Activated CD4-positive, alpha-beta memory T cell treated with anti-CD3 and anti-CD28 coated beads for 36 hours (primary cell): ENCODE data around the gene C9orf57. TPM values are rescaled to one million over a fixed set of nuclear protein-coding genes. Genes with fewer than 3 reads are reported as not detected.
"Not testable (repeated sequence)": the region's sequence is repeated elsewhere in the genome, so short reads cannot be mapped to it uniquely, and the experiment has no call there.

Experiments
- CTCF ChIA-PET: fragments of 350-600 bp; sonication (Branson Sonifier 250); formaldehyde crosslinking; loops from one replicate; lab custom pipeline; 2021; ENCODE audit warnings: antibody characterized with exemption, inconsistent platforms; lab: Charles Lee
- POLR2A ChIA-PET: fragments of 350-600 bp; sonication (Branson Sonifier 250); formaldehyde crosslinking; loops from one replicate; lab custom pipeline; 2021; ENCODE audit warnings: antibody characterized with exemption; lab: Charles Lee
- DNase-seq: peaks from one replicate; pipeline ENCODE4 v3.0.0-alpha.2; 2020
- H3K27ac Mint-ChIP-seq: one replicate; pipeline ENCODE4 v1.8.0; 2021; ENCODE audit warnings: mixed read lengths
- H3K27me3 Mint-ChIP-seq: one replicate; pipeline ENCODE4 v1.8.0; 2021; ENCODE audit warnings: mixed read lengths
- H3K36me3 Mint-ChIP-seq: one replicate; pipeline ENCODE4 v1.8.0; 2021; ENCODE audit warnings: mixed read lengths
- H3K4me1 Mint-ChIP-seq: one replicate; pipeline ENCODE4 v1.8.0; 2021; ENCODE audit warnings: low read depth, mixed read lengths
- H3K4me3 Mint-ChIP-seq: one replicate; pipeline ENCODE4 v1.8.0; 2021; ENCODE audit warnings: mild to moderate bottlenecking, mixed read lengths
- H3K9me3 Mint-ChIP-seq: one replicate; pipeline ENCODE4 v1.8.0; 2021; ENCODE audit warnings: mixed read lengths
- intact Hi-C: fragments of 100-400 bp; cut with micrococcal nuclease; formaldehyde crosslinking; loops from one replicate; pipeline ENCODE4 v1.15.1; 2023
- total RNA-seq, 2 experiments: library from RNA; stranded (reverse); gene quantifications; one replicate each; pipeline ENCODE4 v1.2.3, GENCODE V29; 2021

Gene C9orf57
- total RNA-seq, result not detected

DNA sequence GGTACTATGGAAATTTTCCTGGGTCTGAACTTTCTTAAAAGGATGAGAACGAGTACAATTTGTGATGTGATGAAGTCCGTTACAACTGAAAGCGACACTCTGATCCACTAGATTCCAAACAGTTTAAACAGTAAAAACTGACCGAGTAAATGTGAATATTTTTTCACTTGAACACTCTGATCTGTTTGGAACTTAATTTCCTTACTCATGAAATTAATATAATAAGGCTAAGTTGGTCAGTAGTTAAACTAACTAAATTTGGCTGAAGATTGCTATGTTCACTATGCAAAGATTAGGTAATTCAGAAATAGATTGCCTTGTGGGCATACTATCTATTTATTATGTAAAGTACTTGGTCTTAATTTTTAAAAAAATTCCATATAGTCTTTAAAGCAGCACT is at the start of gene C9orf57:
Gene C9orf57 (minus strand): TSS at position 101 of the 400 bp plus-strand sequence. CDS start 1,282 bp downstream, outside the sequence.
- H3K27me3 Mint-ChIP-seq, result peaks cover 7% of the 10 kb centered on the region
- H3K4me3 Mint-ChIP-seq, result no peak within 1 kb of the TSS
- no peaks in the 10 kb centered on the region for H3K4me1 Mint-ChIP-seq
- intact Hi-C loops, result no loop called here
- CTCF ChIA-PET, result no interaction called here
- POLR2A ChIA-PET, result no interaction called here
- H3K9me3 Mint-ChIP-seq, result no peaks in the 10 kb centered on the region
- no peak within 1 kb of the TSS for H3K27ac Mint-ChIP-seq
- no peaks in the 10 kb centered on the region for H3K36me3 Mint-ChIP-seq
- DNase-seq, result no peak

- H3K27me3 Mint-ChIP-seq, result no peaks in the 10 kb centered on the region
- no peak overlapping the region for H3K27ac Mint-ChIP-seq
- intact Hi-C loops, result no loop called here
- H3K9me3 Mint-ChIP-seq, result no peaks in the 10 kb centered on the region
- POLR2A ChIA-PET, result no interaction called here
- no peak overlapping the region for H3K4me3 Mint-ChIP-seq
- DNase-seq, result no peak
- CTCF ChIA-PET, result no interaction called here
- no peaks in the 10 kb centered on the region for H3K36me3 Mint-ChIP-seq
- H3K4me1 Mint-ChIP-seq, result no peaks in the 10 kb centered on the region
Observed at GRCh38 chr9:72102520-72102919, 42.1 kb upstream of the C9orf57 start.

DNA sequence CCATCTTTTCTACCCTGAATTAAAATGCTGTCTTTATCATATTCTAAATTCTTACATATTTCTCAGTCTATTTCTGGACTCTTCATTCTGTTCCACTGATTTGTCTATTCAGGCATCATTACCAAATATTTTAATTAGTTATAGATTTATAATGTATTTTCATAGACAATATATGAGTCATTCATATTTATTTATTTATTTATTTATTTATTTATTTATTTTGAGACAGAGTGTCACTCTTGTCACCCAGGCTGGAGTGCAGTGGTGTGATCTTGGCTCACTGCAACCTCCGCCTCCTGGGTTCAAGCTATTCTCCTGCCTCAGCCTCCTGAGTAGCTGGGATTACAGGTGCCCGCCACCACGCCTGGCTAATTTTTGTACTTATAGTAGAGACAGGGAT is 35.1 kb upstream of the C9orf57 start:
- H3K27ac Mint-ChIP-seq, H3K27me3 Mint-ChIP-seq, CTCF ChIA-PET, H3K9me3 Mint-ChIP-seq, H3K4me1 Mint-ChIP-seq, POLR2A ChIA-PET, H3K36me3 Mint-ChIP-seq, H3K4me3 Mint-ChIP-seq, intact Hi-C loops, DNase-seq: not testable (repeated sequence)

GRCh38 chr9:72092820-72093219 is 32.4 kb upstream of the C9orf57 start:
- Mint-ChIP-seq H3K36me3 (no peaks in the 10 kb centered on the region), H3K27me3 (peaks cover 2% of the 10 kb centered on the region), H3K27ac (no peak overlapping the region), H3K9me3 (no peaks in the 10 kb centered on the region), H3K4me1 (no peaks in the 10 kb centered on the region), H3K4me3 (no peak overlapping the region)
- POLR2A ChIA-PET, result no interaction called here
- intact Hi-C loops, result no loop called here
- CTCF ChIA-PET, result no interaction called here
- no peak for DNase-seq

- intact Hi-C loops, result no loop called here
- no peak for DNase-seq
- Mint-ChIP-seq H3K9me3 (no peaks in the 10 kb centered on the region), H3K4me1 (no peaks in the 10 kb centered on the region), H3K27ac (no peak overlapping the region), H3K27me3 (peaks cover 5% of the 10 kb centered on the region), H3K36me3 (no peaks in the 10 kb centered on the region), H3K4me3 (no peak overlapping the region)
- ChIA-PET POLR2A (no interaction called here), CTCF (no interaction called here)
Observed at GRCh38 chr9:72089451-72090130, 29.2 kb upstream of the C9orf57 start.

DNA sequence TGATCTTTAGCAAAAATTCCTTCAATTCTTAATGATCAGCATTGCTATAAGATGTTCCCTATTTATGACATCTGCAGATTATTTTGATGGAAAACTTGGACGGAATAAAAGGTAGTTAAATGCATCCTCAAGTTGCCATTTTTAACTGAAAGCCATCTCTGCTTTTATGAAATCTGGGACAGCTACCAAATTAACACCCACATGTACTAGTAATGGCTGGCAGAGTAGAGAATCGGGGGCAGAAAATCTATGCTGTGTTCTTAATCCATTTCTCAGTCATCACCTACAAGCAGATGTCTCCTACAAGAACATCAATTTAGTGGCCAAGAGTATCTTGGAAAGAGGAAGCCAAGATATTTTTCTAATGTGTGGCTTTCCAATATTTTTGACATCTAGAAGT is 22.1 kb upstream of the C9orf57 start:
- no peaks in the 10 kb centered on the region for H3K36me3 Mint-ChIP-seq
- H3K4me3 Mint-ChIP-seq, result no peak overlapping the region
- intact Hi-C loops, result no loop called here
- ChIA-PET POLR2A (no interaction called here), CTCF (no interaction called here)
- H3K9me3 Mint-ChIP-seq, result peaks cover 8% of the 10 kb centered on the region
- DNase-seq, result no peak
- H3K27me3 Mint-ChIP-seq, result peaks cover 3% of the 10 kb centered on the region
- no peak overlapping the region for H3K27ac Mint-ChIP-seq
- no peaks in the 10 kb centered on the region for H3K4me1 Mint-ChIP-seq

- DNase-seq, H3K4me3 Mint-ChIP-seq, H3K4me1 Mint-ChIP-seq, POLR2A ChIA-PET, H3K27ac Mint-ChIP-seq, H3K27me3 Mint-ChIP-seq, intact Hi-C loops, H3K36me3 Mint-ChIP-seq: not testable (repeated sequence)
- peaks cover 14% of the 10 kb centered on the region for H3K9me3 Mint-ChIP-seq
- CTCF ChIA-PET, result interaction anchor here (1.3 kb wide), 1 partner anchor 36 kb away, joined by 6 read pairs; no protein-coding TSS in a partner anchor
Observed at GRCh38 chr9:72074666-72075065, 14.3 kb upstream of the C9orf57 start.

GRCh38 chr9:72065076-72065475 is 4.7 kb upstream of the C9orf57 start:
- Mint-ChIP-seq H3K4me3 (no peak overlapping the region), H3K4me1 (no peaks in the 10 kb centered on the region), H3K27me3 (peaks cover 10% of the 10 kb centered on the region), H3K27ac (no peak overlapping the region), H3K36me3 (no peaks in the 10 kb centered on the region), H3K9me3 (no peaks in the 10 kb centered on the region)
- CTCF ChIA-PET, result interaction anchor here (0.9 kb wide), 1 partner anchor 40 kb away, joined by 3 read pairs; no protein-coding TSS in a partner anchor
- DNase-seq, result no peak
- POLR2A ChIA-PET, result no interaction called here
- intact Hi-C loops, result no loop called here

GRCh38 chr9:72052122-72052521 is 8.3 kb downstream of the C9orf57 start:
- Mint-ChIP-seq H3K4me1 (no peaks in the 10 kb centered on the region), H3K9me3 (no peaks in the 10 kb centered on the region), H3K36me3 (no peaks in the 10 kb centered on the region), H3K27ac (no peak overlapping the region), H3K27me3 (peaks cover 5% of the 10 kb centered on the region), H3K4me3 (no peak overlapping the region)
- intact Hi-C loops, result no loop called here
- DNase-seq, result no peak
- ChIA-PET POLR2A (no interaction called here), CTCF (interaction anchor here (1.5 kb wide), 1 partner anchor 13 kb away, joined by 3 read pairs; no protein-coding TSS in a partner anchor)

DNA sequence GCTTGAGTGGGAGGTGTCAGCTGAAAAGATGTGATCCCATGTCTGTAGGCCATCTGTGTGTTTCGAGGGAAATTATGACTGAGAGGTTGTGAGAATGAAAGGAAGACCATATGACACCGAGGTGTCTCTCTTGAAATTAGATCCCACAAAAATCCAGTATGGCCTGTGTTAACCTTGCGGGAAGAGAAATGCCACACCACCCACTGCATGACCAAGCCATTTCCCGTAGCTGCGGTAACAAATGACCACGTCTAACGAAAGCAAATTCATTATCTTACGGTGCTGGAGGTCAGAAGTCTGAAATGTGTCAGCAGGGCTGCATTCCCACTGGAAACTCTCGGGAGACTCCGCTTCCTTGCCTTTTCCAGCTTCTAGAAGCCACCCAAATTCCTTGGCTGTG is 11.6 kb downstream of the C9orf57 start:
- Mint-ChIP-seq H3K4me1 (no peaks in the 10 kb centered on the region), H3K9me3 (no peaks in the 10 kb centered on the region), H3K27me3 (peaks cover 8% of the 10 kb centered on the region), H3K4me3 (no peak overlapping the region), H3K27ac (no peak overlapping the region), H3K36me3 (no peaks in the 10 kb centered on the region)
- intact Hi-C loops, result no loop called here
- no peak for DNase-seq
- ChIA-PET POLR2A (no interaction called here), CTCF (no interaction called here)

DNA sequence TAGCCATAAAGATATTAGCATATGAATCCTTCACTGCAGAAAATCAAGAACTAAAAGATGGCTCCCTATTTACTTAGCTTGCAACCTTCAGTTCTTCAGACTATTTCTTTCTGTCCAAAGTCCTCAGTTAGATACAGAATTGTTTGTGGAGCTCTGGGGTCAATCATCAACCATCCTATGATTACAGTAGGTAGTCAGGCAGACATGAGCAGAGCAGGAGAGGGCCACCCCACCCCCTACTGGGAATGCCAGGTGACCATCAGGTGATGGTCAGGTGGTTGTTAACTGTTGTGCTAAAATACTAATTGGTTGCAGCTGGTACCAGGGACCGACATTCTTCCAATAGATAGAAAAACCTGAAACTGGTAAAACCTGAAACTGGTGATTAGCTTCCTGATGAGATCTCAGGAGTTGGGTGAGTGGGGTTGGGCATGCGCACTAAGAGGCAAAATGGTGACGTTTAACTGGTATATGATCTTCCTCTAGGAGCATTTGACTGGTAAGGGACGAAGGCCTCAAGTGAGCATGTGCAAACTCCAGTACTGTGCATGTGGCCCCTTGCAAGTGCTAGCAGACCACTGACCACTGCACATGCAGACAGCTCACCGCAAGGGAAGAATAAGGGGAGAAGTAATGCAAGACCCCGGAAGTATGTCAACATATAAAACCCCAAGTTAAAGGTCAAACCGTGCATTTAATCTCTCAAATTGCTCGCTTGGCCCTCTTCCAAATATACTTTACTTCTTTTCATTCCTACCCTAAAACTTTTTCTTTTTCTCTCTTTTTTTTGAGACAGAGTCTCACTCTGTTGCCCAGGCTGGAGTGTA is 13.6 kb downstream of the C9orf57 start:
- no peak overlapping the region for H3K4me3 Mint-ChIP-seq
- no peak for DNase-seq
- ChIA-PET CTCF (interaction anchor here (1.1 to 1.7 kb wide), 3 partner anchors 8 to 225 kb away, joined by 3 to 8 read pairs (median 3); no protein-coding TSS in a partner anchor), POLR2A (interaction anchor here (0.7 kb wide), 1 partner anchor 34 kb away, joined by 3 read pairs; no protein-coding TSS in a partner anchor)
- intact Hi-C loops, result no loop called here
- no peaks in the 10 kb centered on the region for H3K4me1 Mint-ChIP-seq
- H3K27me3 Mint-ChIP-seq, result peaks cover 8% of the 10 kb centered on the region
- no peak overlapping the region for H3K27ac Mint-ChIP-seq
- no peaks in the 10 kb centered on the region for H3K36me3 Mint-ChIP-seq
- H3K9me3 Mint-ChIP-seq, result no peaks in the 10 kb centered on the region

GRCh38 chr9:72044095-72044494 is 16.3 kb downstream of the C9orf57 start:
- CTCF ChIA-PET, result interaction anchor here (2.0 kb wide), 1 partner anchor 228 kb away, joined by 5 read pairs; no protein-coding TSS in a partner anchor
- no peak for DNase-seq
- Mint-ChIP-seq H3K4me1 (peaks cover 3% of the 10 kb centered on the region), H3K9me3 (no peaks in the 10 kb centered on the region), H3K27me3 (peaks cover 9% of the 10 kb centered on the region), H3K36me3 (no peaks in the 10 kb centered on the region), H3K4me3 (no peak overlapping the region), H3K27ac (no peak overlapping the region)
- intact Hi-C loops, result no loop called here
- POLR2A ChIA-PET, result no interaction called here
